ENCODE measurements around the gene CLIC3.
A peak's percentile ranks its signal among the peaks of the same experiment; 100 is the strongest.

The CLIC3 gene

GRCh38 chr9:136997830-136998234 lies 1.5 kb upstream of the CLIC3 start:
- DNase-seq = no peak

- no peak for DNase-seq
Observed at GRCh38 chr9:136997371-136997770, 1.0 kb upstream of the CLIC3 start.

GRCh38 chr9:136995772-136996311 lies 526 bp downstream of the CLIC3 start:
- no peak for DNase-seq

- DNase-seq = no peak
Observed at GRCh38 chr9:136995362-136995761, 1.0 kb downstream of the CLIC3 start.

GRCh38 chr9:136994888-136995230 lies 1.5 kb downstream of the CLIC3 start:
- no peak for DNase-seq

GRCh38 chr9:136994180-136994887 lies 2.0 kb downstream of the CLIC3 start:
- DNase-seq = no peak

GRCh38 chr9:136992819-136993369 lies 3.5 kb downstream of the CLIC3 start:
- no peak for DNase-seq

GRCh38 chr9:136991993-136992818 lies 4.2 kb downstream of the CLIC3 start, which contains the start of gene PAXX:
TSS of gene PAXX (plus strand) at chr9:136992422. CDS start at chr9:136992444, 22 bp downstream.
- peak; percentile 87 for DNase-seq

GRCh38 chr9:136990242-136990911 lies 6.0 kb downstream of the CLIC3 start:
- no peak for DNase-seq

GRCh38 chr9:136988872-136989271 lies 7.5 kb downstream of the CLIC3 start:
- no peak for DNase-seq

GRCh38 chr9:136985853-136986252 lies 10.5 kb downstream of the CLIC3 start:
- no peak for DNase-seq

GRCh38 chr9:136985027-136985602 lies 11.3 kb downstream of the CLIC3 start:
- DNase-seq = no peak

GRCh38 chr9:136984464-136985026 lies 11.8 kb downstream of the CLIC3 start:
- no peak for DNase-seq

- DNase-seq = no peak
Observed at GRCh38 chr9:136983656-136984314, 12.6 kb downstream of the CLIC3 start.

GRCh38 chr9:136983167-136983566 lies 13.2 kb downstream of the CLIC3 start:
- no peak for DNase-seq

GRCh38 chr9:136982232-136983051 lies 13.9 kb downstream of the CLIC3 start, which contains the start of gene LCNL1:
TSS of gene LCNL1 (plus strand) at chr9:136982993. CDS start at chr9:136983587, 594 bp downstream.
- no peak for DNase-seq

GRCh38 chr9:136981588-136982231 lies 14.7 kb downstream of the CLIC3 start:
- DNase-seq = no peak

- no peak for DNase-seq
Observed at GRCh38 chr9:136980669-136981478, 15.5 kb downstream of the CLIC3 start.

Measured in effector CD4-positive, alpha-beta T cell (primary cell).